IMR-90 (cell line): ENCODE results near the gene ABCC3. TPM values are rescaled to one million over a fixed set of nuclear protein-coding genes. Genes with fewer than 3 reads are reported as not detected.

Source experiments
- ATAC-seq: fragments of 200-7000 bp; cut with Tn5 transposase; 2 replicates; pipeline ENCODE4 v1.9.1; 2020; ENCODE audit warnings: low read depth, mild to moderate bottlenecking, moderate library complexity
- BruUV-seq: library from RNA; stranded (reverse); fragments of 400-500 nt; replicated peaks from 2 replicates; lab custom pipeline; 2021; lab: Mats Ljungman, UMichigan
- CTCF ChIA-PET: fragments of 300-600 bp; formaldehyde crosslinking; extraction: SDS; loops from one replicate; lab custom pipeline; 2021; ENCODE audit warnings: antibody characterized with exemption; lab: Yijun Ruan, JAX
- POLR2A ChIA-PET: fragments of 300-600 bp; sonication (Branson Sonifier 250); formaldehyde crosslinking; loops from one replicate; lab custom pipeline; 2022; ENCODE audit warnings: antibody characterized with exemption; ENCODE audit not compliant: unreplicated experiment; lab: Charles Lee
- DNase-seq: peaks from one replicate; pipeline ENCODE4 v3.0.0; 2013
- H2AFZ ChIP-seq: replicated peaks from 2 replicates; pipeline ENCODE3; 2013; ENCODE audit warnings: low read length, mild to moderate bottlenecking; ENCODE audit not compliant: poor library complexity
- H2AK5ac ChIP-seq: 2 replicates; pipeline ENCODE4 v1.6.1; 2013; ENCODE audit warnings: low read depth, low read length, inconsistent platforms
- H2AK9ac ChIP-seq: replicated peaks from 2 replicates; pipeline ENCODE3; 2013; ENCODE audit warnings: mild to moderate bottlenecking, low read depth, low read length, moderate library complexity; ENCODE audit not compliant: poor library complexity
- H2BK120ac ChIP-seq: 2 replicates; pipeline ENCODE4 v1.6.1; 2013; ENCODE audit warnings: low read depth, low read length, inconsistent platforms
- H2BK15ac ChIP-seq: 3 replicates; pipeline ENCODE4 v1.6.1; 2013; ENCODE audit warnings: low read depth, low read length, inconsistent platforms
- H2BK20ac ChIP-seq: 2 replicates; pipeline ENCODE4 v1.6.1; 2013; ENCODE audit warnings: low read depth, mild to moderate bottlenecking, inconsistent platforms, low read length, moderate library complexity
- H2BK5ac ChIP-seq: 2 replicates; pipeline ENCODE4 v1.6.1; 2013; ENCODE audit warnings: mild to moderate bottlenecking, low read depth, low read length, inconsistent platforms; ENCODE audit not compliant: poor library complexity, severe bottlenecking
- H3K14ac ChIP-seq: replicated peaks from 2 replicates; pipeline ENCODE4 v1.6.1; 2013; ENCODE audit warnings: low read depth, low read length, inconsistent platforms
- H3K18ac ChIP-seq: 2 replicates; pipeline ENCODE4 v1.6.1; 2013; ENCODE audit warnings: low read depth, low read length, control low read depth
- H3K23ac ChIP-seq: 2 replicates; pipeline ENCODE4 v1.6.1; 2013; ENCODE audit warnings: low read depth, low read length, inconsistent platforms
- H3K27ac ChIP-seq: 2 replicates; pipeline ENCODE4 v1.5.1; 2013; ENCODE audit warnings: mild to moderate bottlenecking, control low read depth, low read length; ENCODE audit not compliant: insufficient read depth
- H3K27me3 ChIP-seq: 2 replicates; pipeline ENCODE4 v1.6.1; 2013; ENCODE audit warnings: low read length; ENCODE audit not compliant: control insufficient read depth, insufficient read depth
- H3K36me3 ChIP-seq: 2 replicates; pipeline ENCODE4 v1.6.1; 2013; ENCODE audit warnings: low read length, mixed read lengths; ENCODE audit not compliant: control insufficient read depth, insufficient read depth
- H3K4ac ChIP-seq: 2 replicates; pipeline ENCODE4 v1.6.1; 2013; ENCODE audit warnings: low read depth, low read length, inconsistent platforms
- H3K4me1 ChIP-seq: 2 replicates; pipeline ENCODE4 v1.6.1; 2013; ENCODE audit warnings: low read length, mixed read lengths; ENCODE audit not compliant: control insufficient read depth, insufficient read depth
- H3K4me2 ChIP-seq: 2 replicates; pipeline ENCODE4 v1.6.1; 2013; ENCODE audit warnings: low read depth, mild to moderate bottlenecking, control low read depth, low read length, moderate library complexity
- H3K4me3 ChIP-seq: 2 replicates; pipeline ENCODE4 v1.5.1; 2013; ENCODE audit warnings: low read depth, mild to moderate bottlenecking, control low read depth, low read length, moderate library complexity; ENCODE audit not compliant: insufficient read depth
- H3K56ac ChIP-seq: 2 replicates; pipeline ENCODE4 v1.6.1; 2013; ENCODE audit warnings: low read length, inconsistent platforms; ENCODE audit not compliant: insufficient read depth; ENCODE audit errors: extremely low read depth
- H3K79me1 ChIP-seq, 2 experiments: 2 replicates each; pipeline ENCODE4 v1.6.1; 2013; ENCODE audit warnings: low read length in 2 of 2, inconsistent platforms in 1 of 2, low read depth in 1 of 2
- H3K9ac ChIP-seq: 2 replicates; pipeline ENCODE4 v1.6.1; 2013; ENCODE audit warnings: low read depth, low read length, control low read depth
- H3K9me1 ChIP-seq: 2 replicates; pipeline ENCODE4 v1.6.1; 2013; ENCODE audit warnings: low read length, inconsistent platforms; ENCODE audit not compliant: insufficient read depth
- H3K9me3 ChIP-seq: 2 replicates; pipeline ENCODE4 v1.6.1; 2013; ENCODE audit warnings: low read length; ENCODE audit not compliant: control insufficient read depth, insufficient read depth
- H4K20me1 ChIP-seq: 2 replicates; pipeline ENCODE4 v1.6.1; 2013; ENCODE audit warnings: low read length, inconsistent platforms; ENCODE audit not compliant: insufficient read depth
- H4K5ac ChIP-seq: 2 replicates; pipeline ENCODE4 v1.6.1; 2013; ENCODE audit warnings: mild to moderate bottlenecking, low read depth, low read length, control low read depth
- H4K8ac ChIP-seq, 2 experiments: 2 replicates each; pipeline ENCODE4 v1.6.1; 2013; ENCODE audit warnings: low read depth in 2 of 2, low read length in 2 of 2, control low read depth in 1 of 2, inconsistent platforms in 1 of 2
- H4K91ac ChIP-seq: 2 replicates; pipeline ENCODE4 v1.6.1; 2013; ENCODE audit warnings: low read depth, low read length, inconsistent platforms; ENCODE audit not compliant: insufficient read depth
- BHLHE40 ChIP-seq: fragments of 150-350 bp; IDR thresholded peaks from 2 replicates; pipeline ENCODE4 v1.6.1; 2016; ENCODE audit warnings: mild to moderate bottlenecking, low read depth, low read length
- CHD1 ChIP-seq: IDR thresholded peaks from 2 replicates; pipeline ENCODE4 v1.6.1; 2012; ENCODE audit warnings: low read depth, low read length, improper control_type of control experiment
- ELK1 ChIP-seq: fragments of 150-350 bp; IDR thresholded peaks from 2 replicates; pipeline ENCODE4 v1.6.1; 2016; ENCODE audit warnings: low read depth, mild to moderate bottlenecking, low read length, moderate library complexity, borderline replicate concordance
- MAZ ChIP-seq: IDR thresholded peaks from 2 replicates; pipeline ENCODE4 v1.6.1; 2012; ENCODE audit warnings: low read depth, mild to moderate bottlenecking, low read length, improper control_type of control experiment, moderate library complexity, borderline replicate concordance
- NFE2L2 ChIP-seq: fragments of 150-350 bp; IDR thresholded peaks from 2 replicates; pipeline ENCODE4 v1.6.1; 2016; ENCODE audit warnings: low read depth, mild to moderate bottlenecking, low read length
- POLR2A ChIP-seq: IDR thresholded peaks from 2 replicates; pipeline ENCODE4 v1.6.1; 2012; ENCODE audit warnings: mild to moderate bottlenecking, low read depth, low read length
- RAD21 ChIP-seq: IDR thresholded peaks from 2 replicates; pipeline ENCODE4 v1.6.1; 2012; ENCODE audit warnings: low read length, improper control_type of control experiment
- RCOR1 ChIP-seq: IDR thresholded peaks from 2 replicates; pipeline ENCODE4 v1.6.1; 2012; ENCODE audit warnings: mild to moderate bottlenecking, low read length, improper control_type of control experiment; ENCODE audit not compliant: insufficient replicate concordance
- SMC3 ChIP-seq: fragments of 150-350 bp; IDR thresholded peaks from 2 replicates; pipeline ENCODE4 v1.6.1; 2016; ENCODE audit warnings: low read depth, mild to moderate bottlenecking, antibody characterized with exemption, low read length, moderate library complexity
- USF2 ChIP-seq: fragments of 150-350 bp; IDR thresholded peaks from 2 replicates; pipeline ENCODE4 v1.6.1; 2017; ENCODE audit warnings: mild to moderate bottlenecking, antibody characterized with exemption, low read length, low read depth
- WGBS, 2 experiments: methylation state at CpG; one replicate each; pipeline versions ENCODE4 v1.1.5 to v1.1.7; 2013; ENCODE audit warnings: missing lambda C conversion rate in 2 of 2; ENCODE audit not compliant: insufficient read length in 1 of 2; ENCODE audit errors: extremely low coverage in 2 of 2; 5-methylcytosine and 5-hydroxymethylcytosine counted together
- dilution Hi-C: fragments of 300-500 bp; cut with HindIII; formaldehyde crosslinking; loops from one replicate; pipeline ENCODE4 v1.14.3; 2018; ENCODE audit warnings: low sequenced_read_pairs; ENCODE audit not compliant: unreplicated experiment
- in situ Hi-C: fragments of 300-500 bp; cut with MboI; formaldehyde crosslinking; loops from 3 replicates; pipeline ENCODE4 v1.14.3; 2019; ENCODE audit warnings: low sequenced_read_pairs, inconsistent platforms, mixed read lengths
- intact Hi-C: fragments of 100-400 bp; cut with micrococcal nuclease; formaldehyde crosslinking; loops from 2 replicates; pipeline ENCODE4 v1.10.0; 2022
- polyA plus RNA-seq, 3 experiments: library from polyadenylated mRNA; depleted of rRNA; stranded (reverse); fragments of >200 nt; gene quantifications; 2 replicates each; pipeline ENCODE4 v1.2.3, GENCODE V29; 2012; ENCODE audit warnings: low replicate concordance in 1 of 3
- total RNA-seq: library from RNA; depleted of rRNA; stranded (reverse); fragments of >200 nt; gene quantifications from 2 replicates; pipeline ENCODE4 v1.2.3, GENCODE V29; 2012

The ABCC3 gene
- total and polyA plus RNA-seq, 2 of the 4 experiments (the other 2 are of a cell fraction), result 3.2 to 6.6 TPM

- no peaks in the 10 kb centered on the region for H4K20me1 ChIP-seq
- H3K4me2 ChIP-seq, result no peak overlapping the region
- H3K27ac ChIP-seq, result no peak overlapping the region
- in situ Hi-C loops (no loop called here), intact Hi-C loops (no loop called here), dilution Hi-C loops (no loop called here)
- H2BK15ac ChIP-seq, result peak overlapping the region; percentile 2; the same call in 1 of the 3 replicates
- ATAC-seq, result no peak
- peak overlapping the region; percentile 26 for H2AFZ ChIP-seq
- H3K9me3 ChIP-seq, result no peaks in the 10 kb centered on the region
- no peak overlapping the region for H2BK20ac ChIP-seq
- peak overlapping the region in 1 of 2 experiments; percentile 5; a peak in 1 of 4 replicates for H4K8ac ChIP-seq
- H3K9me1 ChIP-seq, result peaks cover 41% of the 10 kb centered on the region
- no peak overlapping the region for H3K4me3 ChIP-seq
- no peak for DNase-seq
- peak overlapping the region; percentile 29 for H2AK5ac ChIP-seq
- peak overlapping the region; percentile 23; the same call in 1 of the 2 replicates for H4K91ac ChIP-seq
- peaks cover 0 to 18% of the 10 kb centered on the region in 2 experiments; a peak in 2 of 4 replicates for H3K79me1 ChIP-seq
- peaks cover 2% of the 10 kb centered on the region; the same call in 1 of the 2 replicates for H3K36me3 ChIP-seq
- POLR2A ChIA-PET, result no interaction called here
- no TSS peak for BruUV-seq
- TF ChIP-seq RCOR1, result no peak
- no peak for TF ChIP-seq POLR2A
- no peak for TF ChIP-seq RAD21
- no peak for TF ChIP-seq NFE2L2
- no peak for TF ChIP-seq CHD1
- TF ChIP-seq USF2, result no peak
- TF ChIP-seq BHLHE40, result no peak
- TF ChIP-seq ELK1, result no peak
- no peak for TF ChIP-seq MAZ
- no peak for TF ChIP-seq SMC3
- peak overlapping the region; percentile 98 for H3K4ac ChIP-seq
- no peak overlapping the region for H3K9ac ChIP-seq
- no peak overlapping the region for H2BK5ac ChIP-seq
- H3K23ac ChIP-seq, result no peak overlapping the region
- H3K56ac ChIP-seq, result no peak overlapping the region
- H3K18ac ChIP-seq, result no peak overlapping the region
- peaks cover 32% of the 10 kb centered on the region for H3K4me1 ChIP-seq
- CTCF ChIA-PET, result no interaction called here
- H3K14ac ChIP-seq, result no peak overlapping the region
- H4K5ac ChIP-seq, result no peak overlapping the region
- WGBS, 2 experiments, result no CpG with 5 or more reads among the region's 10 CpGs
- H2AK9ac ChIP-seq, result no peak overlapping the region
- H3K27me3 ChIP-seq, result no peaks in the 10 kb centered on the region
- no peak overlapping the region for H2BK120ac ChIP-seq
Observed at GRCh38 chr17:50659179-50659578, 24.5 kb downstream of the ABCC3 start.
